ENCODE measurements around the gene CPD. TPM values are rescaled to one million over a fixed set of nuclear protein-coding genes. Genes with fewer than 3 reads are reported as not detected.
"Not testable (repeated sequence)": the region's sequence is repeated elsewhere in the genome, so short reads cannot be mapped to it uniquely, and the experiment has no call there.

CPD gene
- polyA plus RNA-seq, 1 donor, result 51.7 TPM

DNA sequence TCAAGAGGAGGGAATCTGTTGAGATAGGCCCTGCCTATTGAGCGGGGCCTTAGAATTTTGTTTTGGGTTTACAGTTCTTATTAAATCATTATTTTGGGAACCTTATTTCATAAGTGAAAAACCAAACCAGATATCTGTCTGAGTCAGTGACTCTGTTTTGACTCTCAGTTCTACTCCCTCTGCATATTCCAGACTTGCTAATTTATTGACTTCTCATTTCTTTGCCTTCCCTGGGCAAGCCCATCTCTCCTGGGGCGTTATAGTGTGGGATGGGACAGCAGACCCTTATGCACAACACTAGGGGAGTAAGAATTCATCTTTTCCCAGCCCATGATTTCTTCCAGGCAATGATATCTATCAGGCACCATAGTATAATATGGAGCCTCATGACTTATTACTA lies 45.7 kb downstream of the CPD start:
- WGBS (ENCODE audit: insufficient coverage, low lambda C conversion rate), result no CpG with 5 or more reads among the region's 2 CpGs

DNA sequence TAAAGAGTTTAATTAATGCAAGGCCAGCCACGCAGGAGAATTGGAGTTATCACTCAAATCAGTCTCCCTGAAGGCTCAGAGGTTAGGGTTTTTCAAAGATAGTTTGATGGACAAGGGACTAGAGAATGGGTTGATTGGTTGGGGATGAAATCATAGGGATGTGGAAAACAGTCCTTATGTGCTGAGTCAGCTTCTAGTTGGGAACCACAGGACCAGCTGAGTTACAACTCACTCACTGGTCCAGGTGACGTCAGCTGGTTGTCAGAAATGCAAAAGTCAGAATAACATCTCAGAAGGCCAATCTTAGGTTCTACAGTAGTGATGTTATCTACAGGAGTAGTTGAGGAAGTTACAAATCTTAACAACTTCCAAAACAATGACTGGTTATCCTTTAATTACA lies 47.6 kb downstream of the CPD start:
- Histone ChIP-seq H3K4me3 (ENCODE audit: low read length) (no peak overlapping the region), H3K4me1 (ENCODE audit: control insufficient read depth, insufficient read depth, low read length) (no peaks in the 10 kb centered on the region), H3K9me3 (ENCODE audit: control insufficient read depth, low read depth, low read length) (no peaks in the 10 kb centered on the region), H3K36me3 (ENCODE audit: control insufficient read depth, insufficient read depth, low read length) (peaks cover 37% of the 10 kb centered on the region), H3K27me3 (ENCODE audit: control insufficient read depth, insufficient read depth, low read length) (no peaks in the 10 kb centered on the region), H3K27ac (ENCODE audit: low read length) (no peak overlapping the region)
- no CpG with 5 or more reads among the region's 2 CpGs for WGBS (ENCODE audit: insufficient coverage, low lambda C conversion rate)
- no peak for DNase-seq

More for the DNA sequence above, 45.7 kb downstream of the CPD start:
- Histone ChIP-seq H3K4me3 (ENCODE audit: low read length) (no peak overlapping the region), H3K9me3 (ENCODE audit: control insufficient read depth, low read depth, low read length) (no peaks in the 10 kb centered on the region), H3K27me3 (ENCODE audit: control insufficient read depth, insufficient read depth, low read length) (no peaks in the 10 kb centered on the region), H3K4me1 (ENCODE audit: control insufficient read depth, insufficient read depth, low read length) (no peaks in the 10 kb centered on the region), H3K27ac (ENCODE audit: low read length) (no peak overlapping the region), H3K36me3 (ENCODE audit: control insufficient read depth, insufficient read depth, low read length) (peaks cover 44% of the 10 kb centered on the region)
- DNase-seq, result no peak

DNA sequence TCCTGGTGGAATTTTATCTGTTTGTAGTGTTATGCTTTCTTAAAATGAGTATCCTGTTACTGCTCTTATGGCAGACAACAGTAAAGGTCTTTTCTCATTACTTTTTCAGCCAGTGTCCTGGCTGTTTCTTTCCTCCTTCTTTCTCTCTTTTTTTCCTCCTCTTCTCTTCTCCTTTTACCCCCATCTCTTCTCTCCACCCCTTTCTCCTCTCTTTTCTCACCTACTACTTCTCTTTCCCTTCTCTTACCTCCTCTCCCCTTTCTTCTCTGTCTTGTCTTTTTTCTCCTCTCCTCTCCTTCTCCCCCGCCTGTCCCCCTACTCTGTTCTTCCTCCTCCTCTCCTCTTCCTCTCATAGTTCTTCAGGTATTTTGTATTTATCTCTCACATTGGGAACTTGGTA lies 48.9 kb downstream of the CPD start:
- Histone ChIP-seq H3K27ac (ENCODE audit: low read length) (no peak overlapping the region), H3K9me3 (ENCODE audit: control insufficient read depth, low read depth, low read length) (no peaks in the 10 kb centered on the region), H3K27me3 (ENCODE audit: control insufficient read depth, insufficient read depth, low read length) (no peaks in the 10 kb centered on the region), H3K4me1 (ENCODE audit: control insufficient read depth, insufficient read depth, low read length) (no peaks in the 10 kb centered on the region), H3K36me3 (ENCODE audit: control insufficient read depth, insufficient read depth, low read length) (peaks cover 39% of the 10 kb centered on the region), H3K4me3 (ENCODE audit: low read length) (no peak overlapping the region)
- WGBS (ENCODE audit: insufficient coverage, low lambda C conversion rate), result 90% methylated on average over 1 of the region's 1 CpG
- no peak for DNase-seq

GRCh38 chr17:30429155-30429554 lies 50.4 kb downstream of the CPD start:
- Histone ChIP-seq H3K4me1 (ENCODE audit: control insufficient read depth, insufficient read depth, low read length) (no peaks in the 10 kb centered on the region), H3K9me3 (ENCODE audit: control insufficient read depth, low read depth, low read length) (no peaks in the 10 kb centered on the region), H3K36me3 (ENCODE audit: control insufficient read depth, insufficient read depth, low read length) (peaks cover 33% of the 10 kb centered on the region), H3K27me3 (ENCODE audit: control insufficient read depth, insufficient read depth, low read length) (no peaks in the 10 kb centered on the region), H3K4me3 (ENCODE audit: low read length) (no peak overlapping the region), H3K27ac (ENCODE audit: low read length) (no peak overlapping the region)
- 100% methylated on average over 1 of the region's 1 CpG for WGBS (ENCODE audit: insufficient coverage, low lambda C conversion rate)
- no peak for DNase-seq

GRCh38 chr17:30433514-30433913 lies 54.8 kb downstream of the CPD start:
- H3K9me3 ChIP-seq (ENCODE audit: control insufficient read depth, low read depth, low read length), result no peaks in the 10 kb centered on the region
- H3K36me3 ChIP-seq (ENCODE audit: control insufficient read depth, insufficient read depth, low read length), result peaks cover 20% of the 10 kb centered on the region
- H3K4me3 ChIP-seq (ENCODE audit: low read length), result no peak overlapping the region
- DNase-seq, result no peak
- H3K4me1 ChIP-seq (ENCODE audit: control insufficient read depth, insufficient read depth, low read length), result no peaks in the 10 kb centered on the region
- no peak overlapping the region for H3K27ac ChIP-seq (ENCODE audit: low read length)
- H3K27me3 ChIP-seq (ENCODE audit: control insufficient read depth, insufficient read depth, low read length), result no peaks in the 10 kb centered on the region
- no CpG with 5 or more reads among the region's 1 CpG for WGBS (ENCODE audit: insufficient coverage, low lambda C conversion rate)

GRCh38 chr17:30436729-30437128 lies 58.0 kb downstream of the CPD start:
- Histone ChIP-seq H3K4me1 (ENCODE audit: control insufficient read depth, insufficient read depth, low read length) (no peaks in the 10 kb centered on the region), H3K27ac (ENCODE audit: low read length) (no peak overlapping the region), H3K9me3 (ENCODE audit: control insufficient read depth, low read depth, low read length) (no peaks in the 10 kb centered on the region), H3K27me3 (ENCODE audit: control insufficient read depth, insufficient read depth, low read length) (no peaks in the 10 kb centered on the region), H3K36me3 (ENCODE audit: control insufficient read depth, insufficient read depth, low read length) (peaks cover 19% of the 10 kb centered on the region), H3K4me3 (ENCODE audit: low read length) (no peak overlapping the region)
- DNase-seq, result no peak

DNA sequence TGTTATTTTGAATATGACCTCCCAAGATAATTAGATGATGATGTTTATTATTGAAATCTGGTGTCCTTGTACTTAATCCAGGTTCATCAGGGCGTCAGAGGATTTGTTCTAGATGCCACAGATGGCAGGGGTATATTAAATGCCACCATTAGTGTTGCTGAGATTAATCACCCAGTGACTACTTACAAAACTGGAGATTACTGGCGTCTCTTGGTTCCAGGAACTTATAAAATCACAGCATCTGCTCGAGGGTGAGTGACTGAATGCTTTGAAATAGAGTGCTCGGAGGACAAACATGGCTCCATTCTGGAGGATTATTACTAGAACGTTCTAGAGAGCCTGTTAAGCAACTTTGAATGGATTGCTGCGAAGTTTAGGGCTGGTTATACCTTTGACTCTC lies 65.0 kb downstream of the CPD start:
- 94% methylated on average over 2 of the region's 6 CpGs for WGBS (ENCODE audit: insufficient coverage, low lambda C conversion rate)
- Histone ChIP-seq H3K4me1 (ENCODE audit: control insufficient read depth, insufficient read depth, low read length) (no peaks in the 10 kb centered on the region), H3K36me3 (ENCODE audit: control insufficient read depth, insufficient read depth, low read length) (peaks cover 19% of the 10 kb centered on the region), H3K27me3 (ENCODE audit: control insufficient read depth, insufficient read depth, low read length) (no peaks in the 10 kb centered on the region), H3K4me3 (ENCODE audit: low read length) (no peak overlapping the region), H3K27ac (ENCODE audit: low read length) (no peak overlapping the region), H3K9me3 (ENCODE audit: control insufficient read depth, low read depth, low read length) (no peaks in the 10 kb centered on the region)
- DNase-seq, result no peak

DNA sequence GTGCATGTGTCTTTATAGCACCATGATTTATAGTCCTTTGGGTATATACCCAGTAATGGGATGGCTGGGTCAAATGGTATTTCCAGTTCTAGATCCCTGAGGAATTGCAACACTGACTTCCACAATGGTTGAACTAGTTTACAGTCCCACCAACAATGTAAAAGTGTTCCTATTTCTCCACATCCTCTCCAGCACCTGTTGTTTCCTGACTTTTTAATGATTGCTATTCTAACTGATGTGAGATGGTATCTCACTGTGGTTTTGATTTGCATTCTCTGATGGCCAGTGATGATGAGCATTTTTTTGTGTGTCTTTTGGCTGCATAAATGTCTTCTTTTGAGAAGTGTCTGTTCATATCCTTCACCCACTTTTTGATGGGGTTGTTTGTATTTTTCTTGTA lies 67.9 kb downstream of the CPD start:
- not testable (repeated sequence) for H3K4me3 ChIP-seq (ENCODE audit: low read length); H3K27me3 ChIP-seq (ENCODE audit: control insufficient read depth, insufficient read depth, low read length); H3K27ac ChIP-seq (ENCODE audit: low read length); DNase-seq; H3K9me3 ChIP-seq (ENCODE audit: control insufficient read depth, low read depth, low read length); H3K4me1 ChIP-seq (ENCODE audit: control insufficient read depth, insufficient read depth, low read length)
- peaks cover 34% of the 10 kb centered on the region for H3K36me3 ChIP-seq (ENCODE audit: control insufficient read depth, insufficient read depth, low read length)

DNA sequence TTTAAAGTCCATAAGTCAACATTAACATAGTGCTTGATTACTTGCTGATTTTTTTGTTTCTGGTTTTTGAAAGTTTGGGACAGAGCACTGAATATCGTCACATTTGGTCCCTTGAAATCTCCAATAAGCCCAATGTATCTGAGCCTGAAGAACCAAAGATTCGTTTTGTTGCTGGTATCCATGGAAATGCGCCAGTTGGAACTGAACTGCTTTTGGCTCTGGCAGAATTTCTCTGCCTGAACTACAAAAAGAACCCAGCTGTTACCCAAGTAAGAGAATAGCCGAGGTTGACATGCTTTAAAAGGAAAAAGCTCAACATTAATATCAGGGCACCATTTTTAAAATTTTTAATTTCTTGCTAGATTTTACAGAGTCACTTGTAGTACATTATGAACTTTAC lies 70.8 kb downstream of the CPD start:
- DNase-seq, result no peak
- Histone ChIP-seq H3K27me3 (ENCODE audit: control insufficient read depth, insufficient read depth, low read length) (no peaks in the 10 kb centered on the region), H3K27ac (ENCODE audit: low read length) (no peak overlapping the region), H3K4me1 (ENCODE audit: control insufficient read depth, insufficient read depth, low read length) (no peaks in the 10 kb centered on the region), H3K9me3 (ENCODE audit: control insufficient read depth, low read depth, low read length) (peaks cover 3% of the 10 kb centered on the region), H3K4me3 (ENCODE audit: low read length) (no peak overlapping the region), H3K36me3 (ENCODE audit: control insufficient read depth, insufficient read depth, low read length) (peaks cover 39% of the 10 kb centered on the region)
- no CpG with 5 or more reads among the region's 4 CpGs for WGBS (ENCODE audit: insufficient coverage, low lambda C conversion rate)

DNA sequence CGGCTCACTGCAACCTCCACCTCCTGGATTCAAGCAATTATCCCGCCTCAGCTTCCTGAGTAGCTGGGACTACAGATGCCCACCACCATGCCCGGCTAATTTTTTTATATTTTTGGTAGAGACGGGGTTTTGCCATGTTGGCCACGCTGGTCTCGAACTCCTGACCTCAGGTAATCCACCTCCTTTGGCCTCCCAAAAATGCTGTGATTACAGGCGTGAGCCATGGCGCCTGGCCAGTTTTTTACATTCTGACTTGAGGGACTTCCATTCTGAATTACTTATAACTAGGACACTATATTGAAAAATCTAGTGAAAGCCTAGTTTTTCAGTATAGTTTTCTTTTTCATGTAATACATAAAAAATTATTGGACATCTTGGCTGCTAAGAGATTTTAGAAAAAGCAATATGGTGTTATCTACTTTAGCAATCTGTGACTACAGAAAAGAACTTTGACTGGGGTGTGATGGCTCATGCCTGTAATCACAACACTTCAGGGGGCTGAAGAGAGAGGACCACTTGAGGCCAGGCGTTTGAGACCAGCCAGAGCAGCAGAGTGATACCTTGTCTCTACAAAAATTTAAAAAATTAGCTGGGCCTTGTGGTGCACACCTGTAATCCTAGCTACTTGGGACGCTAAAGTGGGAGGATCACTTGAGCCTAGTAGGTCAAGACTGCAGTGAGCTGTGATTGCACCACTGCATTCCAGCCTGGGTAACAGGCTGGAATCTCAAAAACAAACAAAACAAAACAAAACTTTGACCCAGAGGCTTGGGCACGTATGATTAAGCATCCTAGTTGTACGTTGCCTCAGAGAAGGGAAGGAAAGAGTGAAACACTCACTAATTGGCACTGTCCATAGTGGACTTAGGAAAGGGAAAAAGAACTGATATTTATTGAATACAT lies 71.6 kb downstream of the CPD start:
- WGBS (ENCODE audit: insufficient coverage, low lambda C conversion rate), result 100% methylated on average over 2 of the region's 12 CpGs
- no peaks in the 10 kb centered on the region for H3K27me3 ChIP-seq (ENCODE audit: control insufficient read depth, insufficient read depth, low read length)
- no peak overlapping the region for H3K27ac ChIP-seq (ENCODE audit: low read length)
- peaks cover 3% of the 10 kb centered on the region for H3K9me3 ChIP-seq (ENCODE audit: control insufficient read depth, low read depth, low read length)
- H3K4me3 ChIP-seq (ENCODE audit: low read length), result no peak overlapping the region
- H3K4me1 ChIP-seq (ENCODE audit: control insufficient read depth, insufficient read depth, low read length), result no peaks in the 10 kb centered on the region
- peaks cover 41% of the 10 kb centered on the region for H3K36me3 ChIP-seq (ENCODE audit: control insufficient read depth, insufficient read depth, low read length)
- DNase-seq, result no peak

DNA sequence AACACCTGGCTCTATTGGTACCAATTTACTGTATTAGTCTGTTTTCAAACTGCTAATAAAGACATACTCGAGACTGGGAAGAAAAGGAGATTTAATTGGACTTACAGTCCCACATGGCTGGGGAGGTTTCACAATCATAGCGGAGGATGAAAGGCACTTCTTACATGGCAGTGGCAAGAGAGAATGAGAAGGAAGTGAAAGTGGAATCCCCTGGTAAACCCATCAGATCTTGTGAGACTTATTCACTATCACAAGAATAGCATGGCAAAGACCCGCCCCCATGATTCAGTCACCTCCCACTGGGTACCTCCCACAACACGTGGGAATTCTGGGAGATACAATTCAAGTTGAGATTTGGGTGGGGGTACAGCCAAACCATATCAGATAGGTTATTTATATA lies 75.9 kb downstream of the CPD start:
- Histone ChIP-seq H3K9me3 (ENCODE audit: control insufficient read depth, low read depth, low read length) (peaks cover 3% of the 10 kb centered on the region), H3K27ac (ENCODE audit: low read length) (no peak overlapping the region), H3K36me3 (ENCODE audit: control insufficient read depth, insufficient read depth, low read length) (peaks cover 48% of the 10 kb centered on the region), H3K4me1 (ENCODE audit: control insufficient read depth, insufficient read depth, low read length) (no peaks in the 10 kb centered on the region), H3K4me3 (ENCODE audit: low read length) (no peak overlapping the region), H3K27me3 (ENCODE audit: control insufficient read depth, insufficient read depth, low read length) (no peaks in the 10 kb centered on the region)
- WGBS (ENCODE audit: insufficient coverage, low lambda C conversion rate), result no CpG with 5 or more reads among the region's 4 CpGs
- DNase-seq, result no peak
